HG03135 (cell line): ENCODE measurements around the gene GTPBP2.
"Not testable (repeated sequence)": the region's sequence is repeated elsewhere in the genome, so short reads cannot be mapped to it uniquely, and the experiment has no call there.

ENCODE experiments used
- ATAC-seq: cut with Tn5 transposase; IDR thresholded peaks from one replicate; pipeline ENCODE4 v1.9.1; 2021; ENCODE audit warnings: mild to moderate bottlenecking, moderate library complexity; ENCODE audit not compliant: unreplicated experiment

Gene GTPBP2

GRCh38 chr6:43629104-43629504 lies at the start of gene GTPBP2:
Gene GTPBP2 (minus strand): TSS chr6:43629264. CDS start chr6:43629162, 102 bp downstream.
- peak; percentile 82 for ATAC-seq

- ATAC-seq, result no peak
These were observed 49.3 kb upstream of the GTPBP2 start for GRCh38 chr6:43678341-43678740.

- ATAC-seq, result no peak
These were observed 48.7 kb upstream of the GTPBP2 start for GRCh38 chr6:43677759-43678158.

- no peak for ATAC-seq
These were observed 48.0 kb upstream of the GTPBP2 start for GRCh38 chr6:43676962-43677606.

- ATAC-seq, result no peak
These were observed 45.9 kb upstream of the GTPBP2 start for GRCh38 chr6:43674921-43675320.

GRCh38 chr6:43674291-43674690 lies 45.2 kb upstream of the GTPBP2 start:
- no peak for ATAC-seq

GRCh38 chr6:43673444-43674084 lies 44.5 kb upstream of the GTPBP2 start:
- no peak for ATAC-seq

- ATAC-seq, result no peak
These were observed 43.0 kb upstream of the GTPBP2 start for GRCh38 chr6:43671801-43672690.

- ATAC-seq, result no peak
These were observed 42.1 kb upstream of the GTPBP2 start for GRCh38 chr6:43671011-43671800.

GRCh38 chr6:43670623-43670986 lies 41.5 kb upstream of the GTPBP2 start:
- no peak for ATAC-seq

- ATAC-seq, result no peak
These were observed 41.0 kb upstream of the GTPBP2 start for GRCh38 chr6:43669922-43670622.

GRCh38 chr6:43669050-43669921 lies 40.2 kb upstream of the GTPBP2 start:
- ATAC-seq, result no peak

- no peak for ATAC-seq
These were observed 39.3 kb upstream of the GTPBP2 start for GRCh38 chr6:43668151-43669028.

- no peak for ATAC-seq
These were observed 38.4 kb upstream of the GTPBP2 start for GRCh38 chr6:43667245-43668150.

- ATAC-seq, result no peak
These were observed 37.3 kb upstream of the GTPBP2 start for GRCh38 chr6:43666196-43666920.

- no peak for ATAC-seq
These were observed 36.3 kb upstream of the GTPBP2 start for GRCh38 chr6:43665376-43665775.

- not testable (repeated sequence) for ATAC-seq
These were observed 33.9 kb upstream of the GTPBP2 start for GRCh38 chr6:43662948-43663347.
